Neural cell (in vitro differentiated cells): ENCODE measurements around the gene ADAMTS6. TPM values are rescaled to one million over a fixed set of nuclear protein-coding genes. Genes with fewer than 3 reads are reported as not detected.

Source experiments
- H2AFZ ChIP-seq: fragments of 200-600, 300-800 bp; sonication (generic), shearing (Covaris generic); 2 replicates; pipeline ENCODE4 v1.6.0; 2014; ENCODE audit warnings: low read depth, mild to moderate bottlenecking, antibody characterized with exemption, low read length, moderate library complexity
- H3F3A ChIP-seq: fragments of 200-600 bp; shearing (Covaris generic); 2 replicates; pipeline ENCODE4 v1.6.1; 2016; ENCODE audit warnings: mild to moderate bottlenecking, moderate library complexity, mixed read lengths, antibody characterized with exemption, low read length; ENCODE audit not compliant: insufficient read depth, poor library complexity, severe bottlenecking
- H3K27ac ChIP-seq: fragments of 200-600, 300-800 bp; sonication (generic), shearing (Covaris generic); 2 replicates; pipeline ENCODE4 v1.5.1; 2014; ENCODE audit warnings: mild to moderate bottlenecking, low read length, moderate library complexity
- H3K27me3 ChIP-seq: fragments of 300-800, 200-600 bp; sonication (generic), shearing (Covaris generic); 2 replicates; pipeline ENCODE4 v1.6.0; 2014; ENCODE audit warnings: mild to moderate bottlenecking, low read depth, low read length, moderate library complexity; ENCODE audit not compliant: insufficient read depth
- H3K36me3 ChIP-seq: fragments of 300-800, 200-600 bp; sonication (generic), shearing (Covaris generic); 2 replicates; pipeline ENCODE4 v1.5.1; 2014; ENCODE audit warnings: mild to moderate bottlenecking, antibody characterized with exemption, low read length, moderate library complexity; ENCODE audit not compliant: insufficient read depth
- H3K4me2 ChIP-seq: fragments of 300-800, 200-600 bp; sonication (generic), shearing (Covaris generic); 2 replicates; pipeline ENCODE4 v1.6.0; 2014; ENCODE audit warnings: mild to moderate bottlenecking, low read length
- H3K4me3 ChIP-seq: fragments of 300-800, 200-600 bp; sonication (generic), shearing (Covaris generic); 2 replicates; pipeline ENCODE4 v1.5.1; 2014; ENCODE audit warnings: mild to moderate bottlenecking, low read length, moderate library complexity
- H3K79me2 ChIP-seq: fragments of 200-600 bp; shearing (Covaris generic); replicated peaks from 2 replicates; pipeline ENCODE4 v1.6.0; 2014; ENCODE audit warnings: mild to moderate bottlenecking, low read length, moderate library complexity; ENCODE audit not compliant: insufficient read depth
- H3K9ac ChIP-seq: fragments of 300-800, 200-600 bp; sonication (generic), shearing (Covaris generic); 2 replicates; pipeline ENCODE4 v1.6.1; 2016; ENCODE audit warnings: mild to moderate bottlenecking, low read length, mixed read lengths
- H3K9me2 ChIP-seq: fragments of 200-600 bp; shearing (Covaris generic); 2 replicates; pipeline ENCODE4 v1.6.1; 2016; ENCODE audit warnings: mild to moderate bottlenecking, low read length, mixed read lengths; ENCODE audit not compliant: insufficient read depth
- H3K9me3 ChIP-seq: fragments of 200-600, 300-800 bp; sonication (generic), shearing (Covaris generic); 2 replicates; pipeline ENCODE4 v1.6.1; 2016; ENCODE audit warnings: mild to moderate bottlenecking, mixed run types, low read length, moderate library complexity, mixed read lengths
- H4K20me1 ChIP-seq: fragments of 200-600 bp; shearing (Covaris generic); 2 replicates; pipeline ENCODE4 v1.6.1; 2016; ENCODE audit warnings: mild to moderate bottlenecking, mixed run types; ENCODE audit not compliant: insufficient read depth
- CTCF ChIP-seq: fragments of 450-650 bp; IDR thresholded peaks from 2 replicates; pipeline ENCODE4 v1.5.1; 2014; ENCODE audit warnings: antibody characterized with exemption, mild to moderate bottlenecking, moderate library complexity; ENCODE audit not compliant: poor library complexity, severe bottlenecking
- EP300 ChIP-seq: fragments of 450-650 bp; conservative IDR thresholded peaks from 2 replicates; pipeline ENCODE4 v1.6.1; 2014; ENCODE audit warnings: antibody characterized with exemption, mild to moderate bottlenecking, moderate library complexity; ENCODE audit not compliant: poor library complexity, severe bottlenecking
- EZH2 ChIP-seq: fragments of 200-600, 300-800 bp; shearing (Covaris generic), sonication (generic); IDR thresholded peaks from 2 replicates; pipeline ENCODE4 v1.6.1; 2014; ENCODE audit warnings: antibody characterized with exemption, low read length, borderline replicate concordance, mild to moderate bottlenecking; ENCODE audit not compliant: insufficient read depth, poor library complexity, severe bottlenecking
- MXI1 ChIP-seq: fragments of 450-650 bp; conservative IDR thresholded peaks from 2 replicates; pipeline ENCODE4 v1.6.1; 2014; ENCODE audit warnings: antibody characterized with exemption, mild to moderate bottlenecking; ENCODE audit not compliant: poor library complexity, severe bottlenecking
- POLR2AphosphoS5 ChIP-seq: IDR thresholded peaks from 2 replicates; pipeline ENCODE4 v1.6.1; 2012
- RAD21 ChIP-seq: fragments of 450-650 bp; conservative IDR thresholded peaks from 2 replicates; pipeline ENCODE4 v1.6.1; 2014; ENCODE audit warnings: antibody characterized with exemption, mild to moderate bottlenecking, moderate library complexity
- REST ChIP-seq: IDR thresholded peaks from 2 replicates; pipeline ENCODE4 v1.6.1; 2012; ENCODE audit warnings: borderline replicate concordance
- SMC3 ChIP-seq: fragments of 450-650 bp; conservative IDR thresholded peaks from 2 replicates; pipeline ENCODE4 v1.6.1; 2014; ENCODE audit warnings: antibody characterized with exemption, mild to moderate bottlenecking, moderate library complexity; ENCODE audit not compliant: poor library complexity
- TAF1 ChIP-seq: IDR thresholded peaks from 2 replicates; pipeline ENCODE4 v1.6.1; 2012; ENCODE audit warnings: low read depth
- polyA plus RNA-seq: library from polyadenylated mRNA; depleted of rRNA; stranded (reverse); fragments of >200 nt; gene quantifications from 2 replicates; pipeline ENCODE4 v1.2.3, GENCODE V29; 2014

ADAMTS6 gene
- polyA plus RNA-seq, 1 donor from 2014 or later = 0.58 TPM

- no peak overlapping the region for H3K27ac ChIP-seq
- H3K27me3 ChIP-seq = no peaks in the 10 kb centered on the region
- no peaks in the 10 kb centered on the region for H3K79me2 ChIP-seq
- H3K36me3 ChIP-seq = no peaks in the 10 kb centered on the region
- H2AFZ ChIP-seq = no peak overlapping the region
- H3K9me2 ChIP-seq = no peaks in the 10 kb centered on the region
- no peaks in the 10 kb centered on the region for H4K20me1 ChIP-seq
- H3K9ac ChIP-seq = no peak overlapping the region
- H3K9me3 ChIP-seq = no peaks in the 10 kb centered on the region
- no peaks in the 10 kb centered on the region for H3F3A ChIP-seq
- H3K4me2 ChIP-seq = no peak overlapping the region
- H3K4me3 ChIP-seq = no peak overlapping the region
- TF ChIP-seq MXI1 = no peak
- TF ChIP-seq REST = no peak
- no peak for TF ChIP-seq RAD21
- TF ChIP-seq EZH2 = no peak
Measured at GRCh38 chr5:65102371-65102975, 379.2 kb downstream of the ADAMTS6 start.

- no peak for TF ChIP-seq RAD21
- TF ChIP-seq SMC3 = no peak
- no peak for TF ChIP-seq TAF1
- no peak for TF ChIP-seq REST
- no peak for TF ChIP-seq POLR2AphosphoS5
- no peak for TF ChIP-seq EP300
- TF ChIP-seq EZH2 = no peak
- TF ChIP-seq MXI1 = no peak
- no peak for TF ChIP-seq CTCF
- H3K79me2 ChIP-seq = no peaks in the 10 kb centered on the region
- H3K9ac ChIP-seq = no peak overlapping the region
- no peaks in the 10 kb centered on the region for H3F3A ChIP-seq
- no peaks in the 10 kb centered on the region for H3K27me3 ChIP-seq
- no peak overlapping the region for H3K4me2 ChIP-seq
- H4K20me1 ChIP-seq = no peaks in the 10 kb centered on the region
- H3K4me3 ChIP-seq = no peak overlapping the region
- no peak overlapping the region for H2AFZ ChIP-seq
- H3K9me2 ChIP-seq = no peaks in the 10 kb centered on the region
- no peaks in the 10 kb centered on the region for H3K9me3 ChIP-seq
- no peaks in the 10 kb centered on the region for H3K36me3 ChIP-seq
- no peak overlapping the region for H3K27ac ChIP-seq
Measured at GRCh38 chr5:65101632-65102100, 380.1 kb downstream of the ADAMTS6 start.
